WTC11 (cell line): ENCODE data around the gene CARHSP1.

Experiments
- CTCF ChIP-seq: fragments of 200-600 bp; IDR thresholded peaks from 2 replicates; pipeline ENCODE4 v1.8.0; 2022; ENCODE audit warnings: antibody characterized with exemption
- ETV6 ChIP-seq: sonication (generic); formaldehyde crosslinking; IDR thresholded peaks from 2 replicates; pipeline ENCODE4 v1.8.1; 2022; ENCODE audit warnings: mild to moderate bottlenecking, missing genetic modification reagents
- MAX ChIP-seq: sonication (generic); formaldehyde crosslinking; IDR thresholded peaks from 2 replicates; pipeline ENCODE4 v1.8.0; 2022; ENCODE audit warnings: mild to moderate bottlenecking, missing genetic modification reagents
- NR2C2 ChIP-seq: sonication (generic); formaldehyde crosslinking; IDR thresholded peaks from 2 replicates; pipeline ENCODE4 v1.8.0; 2022; ENCODE audit warnings: mild to moderate bottlenecking, missing genetic modification reagents
- NR3C1 ChIP-seq: sonication (generic); formaldehyde crosslinking; conservative IDR thresholded peaks from 2 replicates; pipeline ENCODE4 v1.8.1; 2023; ENCODE audit warnings: low read depth, mild to moderate bottlenecking, missing genetic modification reagents
- TCF7 ChIP-seq: sonication (generic); formaldehyde crosslinking; IDR thresholded peaks from 2 replicates; pipeline ENCODE4 v1.8.0; 2022; ENCODE audit warnings: mild to moderate bottlenecking, low read depth, missing genetic modification reagents, moderate library complexity
- ZNF138 ChIP-seq: sonication (generic); formaldehyde crosslinking; conservative IDR thresholded peaks from 2 replicates; pipeline ENCODE4 v1.8.1; 2022; ENCODE audit warnings: mild to moderate bottlenecking, moderate library complexity, missing genetic modification reagents
- ZNF232 ChIP-seq: sonication (generic); formaldehyde crosslinking; IDR thresholded peaks from 2 replicates; pipeline ENCODE4 v1.8.0; 2022; ENCODE audit warnings: mild to moderate bottlenecking, missing genetic modification reagents
- ZNF396 ChIP-seq: fragments of 250-450 bp; sonication (Bioruptor Pico); IDR thresholded peaks from 2 replicates; pipeline ENCODE4 v1.8.0; 2021; ENCODE audit warnings: mild to moderate bottlenecking, moderate library complexity, borderline replicate concordance
- TF ChIP-seq, protein P1 (sequence below): sonication (generic); formaldehyde crosslinking; IDR thresholded peaks from 2 replicates; pipeline ENCODE4 v1.8.0; 2022; ENCODE audit warnings: mild to moderate bottlenecking, missing genetic modification reagents

- no peak for TF ChIP-seq ZNF232
- TF ChIP-seq CTCF = no peak
- TF ChIP-seq MAX (CRISPR knock-in tag) = no peak
- no peak for TF ChIP-seq NR2C2 (CRISPR knock-in tag)
- no peak for TF ChIP-seq ZNF396 (CRISPR knock-in tag)
- no peak for TF ChIP-seq NR3C1 (CRISPR knock-in tag)
- TF ChIP-seq ZNF138 (CRISPR knock-in tag) = no peak
- TF ChIP-seq, protein P1, sequence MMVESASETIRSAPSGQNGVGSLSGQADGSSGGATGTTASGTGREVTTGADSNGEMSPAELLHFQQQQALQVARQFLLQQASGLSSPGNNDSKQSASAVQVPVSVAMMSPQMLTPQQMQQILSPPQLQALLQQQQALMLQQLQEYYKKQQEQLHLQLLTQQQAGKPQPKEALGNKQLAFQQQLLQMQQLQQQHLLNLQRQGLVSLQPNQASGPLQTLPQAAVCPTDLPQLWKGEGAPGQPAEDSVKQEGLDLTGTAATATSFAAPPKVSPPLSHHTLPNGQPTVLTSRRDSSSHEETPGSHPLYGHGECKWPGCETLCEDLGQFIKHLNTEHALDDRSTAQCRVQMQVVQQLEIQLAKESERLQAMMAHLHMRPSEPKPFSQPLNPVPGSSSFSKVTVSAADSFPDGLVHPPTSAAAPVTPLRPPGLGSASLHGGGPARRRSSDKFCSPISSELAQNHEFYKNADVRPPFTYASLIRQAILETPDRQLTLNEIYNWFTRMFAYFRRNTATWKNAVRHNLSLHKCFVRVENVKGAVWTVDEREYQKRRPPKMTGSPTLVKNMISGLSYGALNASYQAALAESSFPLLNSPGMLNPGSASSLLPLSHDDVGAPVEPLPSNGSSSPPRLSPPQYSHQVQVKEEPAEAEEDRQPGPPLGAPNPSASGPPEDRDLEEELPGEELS = no peak
- TF ChIP-seq TCF7 (CRISPR knock-in tag) = no peak
- TF ChIP-seq ETV6 (CRISPR knock-in tag) = no peak
Observed at GRCh38 chr16:8806272-8806983, 62.4 kb downstream of the CARHSP1 start.
